Measurements from ENCODE around the gene PHTF1. TPM values are rescaled to one million over a fixed set of nuclear protein-coding genes. Genes with fewer than 3 reads are reported as not detected.

The PHTF1 gene
- total and polyA plus RNA-seq, 2 donors (not counting 1 experiment from before 2014, with no cell fraction given) = 3.6 to 18.5 TPM

DNA sequence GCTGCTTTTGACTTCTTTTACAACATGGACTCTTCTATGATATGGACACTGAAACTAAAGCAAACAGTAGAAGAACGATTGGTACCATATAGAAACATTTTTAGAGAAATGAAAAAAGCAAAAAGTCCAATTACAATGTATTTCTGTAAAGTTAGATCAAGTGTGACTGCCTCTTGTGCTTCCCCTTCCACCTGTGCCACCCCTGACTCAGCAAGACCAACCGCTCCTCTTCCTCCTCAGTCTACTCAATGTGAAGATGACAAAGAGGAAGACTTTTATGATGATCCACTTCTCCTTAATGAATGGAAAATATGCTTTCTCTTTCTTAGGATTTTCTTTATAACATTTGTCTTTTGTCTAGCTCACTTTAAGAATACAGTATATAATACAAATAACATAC, 66.9 kb downstream of the PHTF1 start:
- intact Hi-C loops (cut with micrococcal nuclease) = no loop called here
- Histone ChIP-seq H3K9me3 (ENCODE audit: control extremely low read depth in 1 of 3, control insufficient read depth in 2 of 3, insufficient read depth in 1 of 3, low read length in 2 of 3) (peaks cover 0 to 17% (median 9%) of the 10 kb centered on the region in 3 donors), H3K9ac (ENCODE audit: low read length) (no peak overlapping the region), H3K4me3 (ENCODE audit: control extremely low read depth in 1 of 5, extremely low read depth in 1 of 5, insufficient read depth in 1 of 5, low read depth in 2 of 5, low read length in 4 of 5) (no peak overlapping the region), H3K4me2 (replicated peaks; ENCODE audit: low read depth, low read length, poor library complexity, severe bottlenecking) (no peak overlapping the region), H3K27ac (ENCODE audit: low read length in 2 of 2) (no peak overlapping the region), H2AFZ (ENCODE audit: insufficient read depth, low read depth, low read length, poor library complexity, severe bottlenecking) (no peak overlapping the region), H4K20me1 (ENCODE audit: control insufficient read depth, insufficient read depth, low read length, poor library complexity, severe bottlenecking) (no peaks in the 10 kb centered on the region), H3K27me3 (replicated peaks in 1 of 4; ENCODE audit: control extremely low read depth in 1 of 4, control insufficient read depth in 3 of 4, insufficient read depth in 4 of 4, low read length in 3 of 4) (no peaks in the 10 kb centered on the region), H3K4me1 (ENCODE audit: control insufficient read depth in 2 of 2, insufficient read depth in 2 of 2, low read length in 2 of 2) (peaks cover 0 to 8% of the 10 kb centered on the region in 2 donors), H3K36me3 (replicated peaks in 1 of 2; ENCODE audit: control extremely low read depth in 1 of 2, control insufficient read depth in 1 of 2, extremely low read depth in 1 of 2, insufficient read depth in 2 of 2, low read length in 1 of 2) (peaks cover 0 to 3% of the 10 kb centered on the region in 2 experiments), H3K79me2 (ENCODE audit: control insufficient read depth, insufficient read depth, low read length) (no peaks in the 10 kb centered on the region)
- Mint-ChIP-seq H3K4me1 (peaks cover 10% of the 10 kb centered on the region), H3K9me3 (ENCODE audit: insufficient read depth) (peaks cover 8% of the 10 kb centered on the region), H3K27me3 (no peaks in the 10 kb centered on the region), H3K4me3 (no peak overlapping the region), H3K27ac (no peak overlapping the region)
- POLR2A ChIA-PET = no interaction called here
- ATAC-seq (ENCODE audit: low read depth) = no peak
- TF ChIP-seq, protein P1, sequence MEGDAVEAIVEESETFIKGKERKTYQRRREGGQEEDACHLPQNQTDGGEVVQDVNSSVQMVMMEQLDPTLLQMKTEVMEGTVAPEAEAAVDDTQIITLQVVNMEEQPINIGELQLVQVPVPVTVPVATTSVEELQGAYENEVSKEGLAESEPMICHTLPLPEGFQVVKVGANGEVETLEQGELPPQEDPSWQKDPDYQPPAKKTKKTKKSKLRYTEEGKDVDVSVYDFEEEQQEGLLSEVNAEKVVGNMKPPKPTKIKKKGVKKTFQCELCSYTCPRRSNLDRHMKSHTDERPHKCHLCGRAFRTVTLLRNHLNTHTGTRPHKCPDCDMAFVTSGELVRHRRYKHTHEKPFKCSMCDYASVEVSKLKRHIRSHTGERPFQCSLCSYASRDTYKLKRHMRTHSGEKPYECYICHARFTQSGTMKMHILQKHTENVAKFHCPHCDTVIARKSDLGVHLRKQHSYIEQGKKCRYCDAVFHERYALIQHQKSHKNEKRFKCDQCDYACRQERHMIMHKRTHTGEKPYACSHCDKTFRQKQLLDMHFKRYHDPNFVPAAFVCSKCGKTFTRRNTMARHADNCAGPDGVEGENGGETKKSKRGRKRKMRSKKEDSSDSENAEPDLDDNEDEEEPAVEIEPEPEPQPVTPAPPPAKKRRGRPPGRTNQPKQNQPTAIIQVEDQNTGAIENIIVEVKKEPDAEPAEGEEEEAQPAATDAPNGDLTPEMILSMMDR (IDR thresholded peaks at IDR 0.05) = no peak
- no peak for TF ChIP-seq EZH2 (IDR thresholded peaks at IDR 0.05; ENCODE audit: borderline replicate concordance, insufficient read depth, low read depth, low read length, poor library complexity, severe bottlenecking)
- CTCF ChIA-PET = no interaction called here
- no CpG with 5 or more reads among the region's 2 CpGs for WGBS (ENCODE audit: insufficient coverage)
- DNase-seq = peak; percentile 7

DNA sequence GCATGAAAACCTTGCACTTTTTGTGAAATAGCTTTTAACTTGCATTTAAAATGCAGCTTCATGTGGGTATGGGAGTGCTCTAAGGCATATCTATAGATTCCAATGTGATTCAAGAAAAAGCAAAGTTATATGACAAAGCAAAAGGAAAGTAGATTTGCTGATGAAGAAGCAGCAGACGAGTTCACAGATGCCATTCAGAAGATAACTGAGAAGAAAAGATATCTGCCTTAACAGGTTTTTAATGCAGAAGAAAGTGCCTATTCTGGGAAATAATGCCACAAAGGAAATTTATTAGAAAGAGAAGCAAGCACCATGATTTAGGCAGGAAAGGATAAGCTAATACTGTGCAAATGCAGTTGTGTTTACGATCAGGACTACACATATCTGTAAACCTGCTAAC, 68.1 kb downstream of the PHTF1 start:
- no peak overlapping the region for H3K4me2 ChIP-seq (replicated peaks; ENCODE audit: low read depth, low read length, poor library complexity, severe bottlenecking)
- DNase-seq (no peak), ATAC-seq (ENCODE audit: low read depth) (no peak)
- TF ChIP-seq, protein P1 (IDR thresholded peaks at IDR 0.05) = no peak
- TF ChIP-seq EZH2 (IDR thresholded peaks at IDR 0.05; ENCODE audit: borderline replicate concordance, insufficient read depth, low read depth, low read length, poor library complexity, severe bottlenecking) = no peak
- no peaks in the 10 kb centered on the region for H3K27me3 Mint-ChIP-seq
- H3K9me3 Mint-ChIP-seq (ENCODE audit: insufficient read depth) = peaks cover 8% of the 10 kb centered on the region
- H2AFZ ChIP-seq (ENCODE audit: insufficient read depth, low read depth, low read length, poor library complexity, severe bottlenecking) = no peak overlapping the region
- H3K27ac Mint-ChIP-seq = no peak overlapping the region
- peaks cover 10% of the 10 kb centered on the region for H3K4me1 Mint-ChIP-seq
- H3K27me3 ChIP-seq (replicated peaks in 1 of 4; ENCODE audit: control extremely low read depth in 1 of 4, control insufficient read depth in 3 of 4, insufficient read depth in 4 of 4, low read length in 3 of 4) = no peaks in the 10 kb centered on the region
- H3K36me3 ChIP-seq (replicated peaks in 1 of 2; ENCODE audit: control extremely low read depth in 1 of 2, control insufficient read depth in 1 of 2, extremely low read depth in 1 of 2, insufficient read depth in 2 of 2, low read length in 1 of 2) = no peaks in the 10 kb centered on the region
- ChIA-PET CTCF (no interaction called here), POLR2A (interaction anchor here (0.6 kb wide), 1 partner anchor 67 kb away, joined by 9 read pairs; no protein-coding TSS in a partner anchor)
- H3K79me2 ChIP-seq (ENCODE audit: control insufficient read depth, insufficient read depth, low read length) = no peaks in the 10 kb centered on the region
- H3K4me3 Mint-ChIP-seq = no peak overlapping the region
- H3K9ac ChIP-seq (ENCODE audit: low read length) = no peak overlapping the region
- no peak overlapping the region for H3K4me3 ChIP-seq (ENCODE audit: control extremely low read depth in 1 of 5, extremely low read depth in 1 of 5, insufficient read depth in 1 of 5, low read depth in 2 of 5, low read length in 4 of 5)
- H4K20me1 ChIP-seq (ENCODE audit: control insufficient read depth, insufficient read depth, low read length, poor library complexity, severe bottlenecking) = no peaks in the 10 kb centered on the region
- WGBS (ENCODE audit: insufficient coverage) = 100% methylated on average over 1 of the region's 2 CpGs
- peaks cover 0 to 8% of the 10 kb centered on the region in 2 donors for H3K4me1 ChIP-seq (ENCODE audit: control insufficient read depth in 2 of 2, insufficient read depth in 2 of 2, low read length in 2 of 2)
- H3K9me3 ChIP-seq (ENCODE audit: control extremely low read depth in 1 of 3, control insufficient read depth in 2 of 3, insufficient read depth in 1 of 3, low read length in 2 of 3) = peaks cover 0 to 17% (median 9%) of the 10 kb centered on the region in 3 donors
- no peak overlapping the region for H3K27ac ChIP-seq (ENCODE audit: low read length in 2 of 2)
- intact Hi-C loops (cut with micrococcal nuclease) = no loop called here
